ENCODE measurements around the gene KDM3A. TPM values are rescaled to one million over a fixed set of nuclear protein-coding genes. Genes with fewer than 3 reads are reported as not detected.
A peak's percentile ranks its signal among the peaks of the same experiment; 100 is the strongest.

The KDM3A gene
- total RNA-seq, 1 donor from 2014 or later: 63.9 TPM

- Mint-ChIP-seq H3K4me3 (ENCODE audit: unreplicated experiment) (no peak overlapping the region), H3K27ac (ENCODE audit: unreplicated experiment) (no peak overlapping the region), H3K4me1 (ENCODE audit: unreplicated experiment) (no peaks in the 10 kb centered on the region), H3K27me3 (ENCODE audit: unreplicated experiment) (no peaks in the 10 kb centered on the region), H3K9me3 (ENCODE audit: unreplicated experiment) (peaks cover 5% of the 10 kb centered on the region), H3K36me3 (ENCODE audit: low read depth, unreplicated experiment) (no peaks in the 10 kb centered on the region)
- DNase-seq (ENCODE audit: low spot score): no peak
- no peak for TF ChIP-seq CTCF (IDR thresholded peaks at IDR 0.05; ENCODE audit: unreplicated experiment)
Observed at GRCh38 chr2:86519349-86519748, 78.2 kb downstream of the KDM3A start.

GRCh38 chr2:86520153-86520552 lies 79.0 kb downstream of the KDM3A start:
- no peaks in the 10 kb centered on the region for H3K4me1 Mint-ChIP-seq (ENCODE audit: unreplicated experiment)
- no peak for TF ChIP-seq CTCF (IDR thresholded peaks at IDR 0.05; ENCODE audit: unreplicated experiment)
- no peaks in the 10 kb centered on the region for H3K27me3 Mint-ChIP-seq (ENCODE audit: unreplicated experiment)
- no peaks in the 10 kb centered on the region for H3K36me3 Mint-ChIP-seq (ENCODE audit: low read depth, unreplicated experiment)
- H3K27ac Mint-ChIP-seq (ENCODE audit: unreplicated experiment): peak overlapping the region; percentile 14
- peaks cover 5% of the 10 kb centered on the region for H3K9me3 Mint-ChIP-seq (ENCODE audit: unreplicated experiment)
- DNase-seq (ENCODE audit: low spot score): no peak
- H3K4me3 Mint-ChIP-seq (ENCODE audit: unreplicated experiment): no peak overlapping the region

DNA sequence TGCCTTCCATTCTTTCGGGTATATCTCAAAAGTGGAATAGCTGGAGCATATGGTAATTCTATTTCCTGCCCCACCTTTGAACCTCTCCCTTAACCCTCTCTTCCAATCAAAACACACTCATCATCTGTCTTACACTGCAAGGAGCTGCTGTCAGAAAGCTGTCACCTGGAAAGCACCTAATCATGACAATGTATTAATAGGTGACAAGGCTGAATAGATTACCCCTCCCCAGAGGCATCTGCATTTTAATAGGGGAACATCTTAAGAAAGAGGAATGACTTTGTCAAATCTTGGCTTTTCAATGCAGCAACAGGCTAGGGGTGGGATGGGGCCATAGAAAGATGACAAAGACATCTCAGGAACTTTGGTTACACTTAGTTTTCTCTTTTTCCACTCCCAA lies 80.8 kb downstream of the KDM3A start:
- H3K36me3 Mint-ChIP-seq (ENCODE audit: low read depth, unreplicated experiment): no peaks in the 10 kb centered on the region
- DNase-seq (ENCODE audit: low spot score): no peak
- no peaks in the 10 kb centered on the region for H3K4me1 Mint-ChIP-seq (ENCODE audit: unreplicated experiment)
- peaks cover 5% of the 10 kb centered on the region for H3K9me3 Mint-ChIP-seq (ENCODE audit: unreplicated experiment)
- no peak overlapping the region for H3K27ac Mint-ChIP-seq (ENCODE audit: unreplicated experiment)
- no peak for TF ChIP-seq CTCF (IDR thresholded peaks at IDR 0.05; ENCODE audit: unreplicated experiment)
- no peaks in the 10 kb centered on the region for H3K27me3 Mint-ChIP-seq (ENCODE audit: unreplicated experiment)
- H3K4me3 Mint-ChIP-seq (ENCODE audit: unreplicated experiment): no peak overlapping the region

- Mint-ChIP-seq H3K4me3 (ENCODE audit: unreplicated experiment) (no peak overlapping the region), H3K27ac (ENCODE audit: unreplicated experiment) (no peak overlapping the region), H3K4me1 (ENCODE audit: unreplicated experiment) (no peaks in the 10 kb centered on the region), H3K27me3 (ENCODE audit: unreplicated experiment) (no peaks in the 10 kb centered on the region), H3K36me3 (ENCODE audit: low read depth, unreplicated experiment) (no peaks in the 10 kb centered on the region), H3K9me3 (ENCODE audit: unreplicated experiment) (peaks cover 5% of the 10 kb centered on the region)
- no peak for TF ChIP-seq CTCF (IDR thresholded peaks at IDR 0.05; ENCODE audit: unreplicated experiment)
- DNase-seq (ENCODE audit: low spot score): no peak
Observed at GRCh38 chr2:86522711-86523110, 81.5 kb downstream of the KDM3A start.

GRCh38 chr2:86523491-86523890 lies 82.3 kb downstream of the KDM3A start:
- Mint-ChIP-seq H3K4me3 (ENCODE audit: unreplicated experiment) (no peak overlapping the region), H3K27ac (ENCODE audit: unreplicated experiment) (no peak overlapping the region), H3K9me3 (ENCODE audit: unreplicated experiment) (peaks cover 5% of the 10 kb centered on the region), H3K4me1 (ENCODE audit: unreplicated experiment) (no peaks in the 10 kb centered on the region), H3K27me3 (ENCODE audit: unreplicated experiment) (no peaks in the 10 kb centered on the region), H3K36me3 (ENCODE audit: low read depth, unreplicated experiment) (no peaks in the 10 kb centered on the region)
- TF ChIP-seq CTCF (IDR thresholded peaks at IDR 0.05; ENCODE audit: unreplicated experiment): no peak
- DNase-seq (ENCODE audit: low spot score): no peak
